Activated T-helper 1 cell treated with anti-CD3 and anti-CD28 coated beads, Interleukin-2, amount 50 U/mL, for 16 hours (primary cell): ENCODE results near the gene HID1.
A peak's percentile ranks its signal among the peaks of the same experiment; 100 is the strongest.
"Not testable (repeated sequence)": the region's sequence is repeated elsewhere in the genome, so short reads cannot be mapped to it uniquely, and the experiment has no call there.

Experiments
- DNase-seq, 2 donors: peaks; one replicate each; pipeline ENCODE4 v3.0.0-alpha.2; 2020; ENCODE audit warnings: low read depth in 1 of 2, low spot score in 1 of 2

HID1 gene

GRCh38 chr17:74999523-74999922 is 27.0 kb upstream of the HID1 start:
- no peak for DNase-seq

- DNase-seq, result no peak
Measured at GRCh38 chr17:74998783-74999182, 26.2 kb upstream of the HID1 start.

- no peak for DNase-seq
Measured at GRCh38 chr17:74995847-74996246, 23.3 kb upstream of the HID1 start.

- DNase-seq, result no peak
Measured at GRCh38 chr17:74994440-74994839, 21.9 kb upstream of the HID1 start.

GRCh38 chr17:74992223-74992622 is 19.7 kb upstream of the HID1 start:
- DNase-seq, result no peak

- no peak for DNase-seq
Measured at GRCh38 chr17:74990581-74991105, 18.1 kb upstream of the HID1 start.

GRCh38 chr17:74987909-74988711 is 15.6 kb upstream of the HID1 start:
- DNase-seq, result no peak

- DNase-seq, result peak; percentile 84 to 86
Measured at GRCh38 chr17:74987418-74987908, 14.9 kb upstream of the HID1 start, which contains the start of gene CDR2L. Gene CDR2L (plus strand): TSS chr17:74987632. CDS start chr17:74988044, 412 bp downstream.

GRCh38 chr17:74986206-74986576 is 13.6 kb upstream of the HID1 start:
- DNase-seq, result no peak

GRCh38 chr17:74982663-74983313 is 10.2 kb upstream of the HID1 start:
- not testable (repeated sequence) for DNase-seq

- peak; percentile 61 to 76 for DNase-seq
Measured at GRCh38 chr17:74981979-74982662, 9.6 kb upstream of the HID1 start.

GRCh38 chr17:74981318-74981978 is 8.9 kb upstream of the HID1 start:
- DNase-seq, result no peak

- no peak for DNase-seq
Measured at GRCh38 chr17:74979408-74980146, 7.0 kb upstream of the HID1 start.

- no peak for DNase-seq
Measured at GRCh38 chr17:74978240-74978639, 5.7 kb upstream of the HID1 start.

GRCh38 chr17:74977802-74978201 is 5.2 kb upstream of the HID1 start:
- DNase-seq, result no peak

GRCh38 chr17:74975943-74976342 is 3.4 kb upstream of the HID1 start:
- DNase-seq, result no peak

GRCh38 chr17:74972973-74973328 is 392 bp upstream of the HID1 start:
- no peak for DNase-seq

GRCh38 chr17:74971842-74972106 is 785 bp downstream of the HID1 start:
- DNase-seq, result no peak

GRCh38 chr17:74971069-74971841 is 1.3 kb downstream of the HID1 start:
- DNase-seq, result no peak

- no peak for DNase-seq
Measured at GRCh38 chr17:74970395-74970794, 2.2 kb downstream of the HID1 start.
